WI38 (cell line): ENCODE data around the gene NES.

Experiments
- H3K4me3 ChIP-seq: 2 replicates; pipeline ENCODE4 v1.5.1; 2011; ENCODE audit warnings: low read depth, mild to moderate bottlenecking, control low read depth, low read length
- TF ChIP-seq, protein P1 (sequence below): IDR thresholded peaks from 2 replicates; pipeline ENCODE4 v1.5.1; 2012; ENCODE audit warnings: low read depth, mild to moderate bottlenecking, control low read depth, low read length

NES gene

GRCh38 chr1:156648496-156648895 is 28.7 kb downstream of the NES start:
- TF ChIP-seq, protein P1, sequence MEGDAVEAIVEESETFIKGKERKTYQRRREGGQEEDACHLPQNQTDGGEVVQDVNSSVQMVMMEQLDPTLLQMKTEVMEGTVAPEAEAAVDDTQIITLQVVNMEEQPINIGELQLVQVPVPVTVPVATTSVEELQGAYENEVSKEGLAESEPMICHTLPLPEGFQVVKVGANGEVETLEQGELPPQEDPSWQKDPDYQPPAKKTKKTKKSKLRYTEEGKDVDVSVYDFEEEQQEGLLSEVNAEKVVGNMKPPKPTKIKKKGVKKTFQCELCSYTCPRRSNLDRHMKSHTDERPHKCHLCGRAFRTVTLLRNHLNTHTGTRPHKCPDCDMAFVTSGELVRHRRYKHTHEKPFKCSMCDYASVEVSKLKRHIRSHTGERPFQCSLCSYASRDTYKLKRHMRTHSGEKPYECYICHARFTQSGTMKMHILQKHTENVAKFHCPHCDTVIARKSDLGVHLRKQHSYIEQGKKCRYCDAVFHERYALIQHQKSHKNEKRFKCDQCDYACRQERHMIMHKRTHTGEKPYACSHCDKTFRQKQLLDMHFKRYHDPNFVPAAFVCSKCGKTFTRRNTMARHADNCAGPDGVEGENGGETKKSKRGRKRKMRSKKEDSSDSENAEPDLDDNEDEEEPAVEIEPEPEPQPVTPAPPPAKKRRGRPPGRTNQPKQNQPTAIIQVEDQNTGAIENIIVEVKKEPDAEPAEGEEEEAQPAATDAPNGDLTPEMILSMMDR, result no peak
- H3K4me3 ChIP-seq, result no peak overlapping the region

GRCh38 chr1:156647351-156647750 is 29.9 kb downstream of the NES start:
- H3K4me3 ChIP-seq, result no peak overlapping the region
- TF ChIP-seq, protein P1, result no peak

DNA sequence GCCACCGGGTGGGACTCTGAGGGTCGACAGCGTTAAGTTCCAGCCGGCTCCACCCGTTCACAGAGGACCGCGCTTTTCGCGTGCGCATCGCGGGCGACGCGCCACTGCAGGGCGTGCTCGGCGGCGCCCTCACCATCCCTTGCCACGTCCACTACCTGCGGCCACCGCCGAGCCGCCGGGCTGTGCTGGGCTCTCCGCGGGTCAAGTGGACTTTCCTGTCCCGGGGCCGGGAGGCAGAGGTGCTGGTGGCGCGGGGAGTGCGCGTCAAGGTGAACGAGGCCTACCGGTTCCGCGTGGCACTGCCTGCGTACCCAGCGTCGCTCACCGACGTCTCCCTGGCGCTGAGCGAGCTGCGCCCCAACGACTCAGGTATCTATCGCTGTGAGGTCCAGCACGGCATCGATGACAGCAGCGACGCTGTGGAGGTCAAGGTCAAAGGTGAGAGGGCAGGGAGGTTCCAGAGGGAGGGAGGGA is 30.4 kb downstream of the NES start:
- TF ChIP-seq, protein P1, result no peak
- no peak overlapping the region for H3K4me3 ChIP-seq

DNA sequence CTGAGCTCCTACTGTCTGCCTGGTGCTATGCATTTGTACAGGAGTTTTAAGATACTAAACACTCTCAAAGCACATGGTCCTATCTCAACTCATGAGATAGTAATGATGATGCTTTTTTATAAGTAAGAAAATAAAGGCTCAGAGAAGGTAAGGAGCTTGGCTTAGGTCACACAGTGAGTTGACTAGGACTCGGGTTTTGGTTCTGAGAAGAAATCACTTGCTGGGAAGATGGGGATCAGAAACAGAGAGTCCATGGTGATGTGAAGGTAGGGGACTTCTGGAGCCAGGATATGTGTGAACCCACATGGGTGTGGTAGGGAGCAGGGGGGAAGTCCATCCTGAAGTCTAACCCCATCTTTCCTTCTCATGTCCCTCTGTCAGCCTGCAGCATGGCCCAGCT is 31.5 kb downstream of the NES start:
- H3K4me3 ChIP-seq, result no peak overlapping the region
- TF ChIP-seq, protein P1, result no peak

GRCh38 chr1:156645056-156645455 is 32.2 kb downstream of the NES start:
- no peak overlapping the region for H3K4me3 ChIP-seq
- TF ChIP-seq, protein P1, result no peak

DNA sequence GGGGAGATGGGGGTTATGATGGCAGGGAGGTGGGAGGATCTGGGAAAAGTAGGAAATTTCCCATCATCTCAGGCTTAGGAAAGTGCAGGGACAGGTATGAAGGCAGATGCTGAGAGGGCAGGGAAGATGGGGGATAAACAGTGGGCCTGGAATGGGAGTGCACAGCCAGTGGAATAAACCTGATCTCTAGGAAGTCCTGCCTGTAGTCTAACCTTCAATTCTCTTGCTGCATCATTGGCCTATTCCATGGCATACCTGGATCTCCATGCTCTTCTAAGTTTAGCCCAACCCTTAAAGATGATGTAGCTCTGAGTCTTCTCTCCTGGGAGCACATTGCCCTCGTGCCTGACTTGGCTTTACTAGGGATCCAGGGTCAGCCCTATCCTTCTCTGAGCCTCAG is 32.6 kb downstream of the NES start:
- TF ChIP-seq, protein P1, result no peak

GRCh38 chr1:156644146-156644545 is 33.1 kb downstream of the NES start:
- TF ChIP-seq, protein P1, result no peak
- no peak overlapping the region for H3K4me3 ChIP-seq

More for the DNA sequence above, 32.6 kb downstream of the NES start:
- no peak overlapping the region for H3K4me3 ChIP-seq
